HUES64 (cell line): ENCODE measurements around the gene NPL. TPM values are rescaled to one million over a fixed set of nuclear protein-coding genes. Genes with fewer than 3 reads are reported as not detected.

Experiments used
- H3K27ac ChIP-seq: 2 replicates; pipeline ENCODE4 v1.7.0; 2013; ENCODE audit warnings: low read depth, low read length, inconsistent platforms
- H3K27me3 ChIP-seq: 2 replicates; pipeline ENCODE4 v1.6.1; 2013; ENCODE audit warnings: mild to moderate bottlenecking, low read length; ENCODE audit not compliant: insufficient read depth
- H3K36me3 ChIP-seq: 2 replicates; pipeline ENCODE4 v1.6.1; 2013; ENCODE audit warnings: mild to moderate bottlenecking, low read length; ENCODE audit not compliant: insufficient read depth
- H3K4me1 ChIP-seq: 2 replicates; pipeline ENCODE4 v1.6.1; 2013; ENCODE audit warnings: mild to moderate bottlenecking, low read length, moderate library complexity; ENCODE audit not compliant: insufficient read depth
- H3K4me3 ChIP-seq: 2 replicates; pipeline ENCODE4 v1.5.1; 2013; ENCODE audit warnings: mild to moderate bottlenecking, low read length, moderate library complexity
- H3K9ac ChIP-seq: 2 replicates; pipeline ENCODE4 v1.6.1; 2013; ENCODE audit warnings: mild to moderate bottlenecking, low read depth, low read length
- H3K9me3 ChIP-seq: 2 replicates; pipeline ENCODE4 v1.6.1; 2013; ENCODE audit warnings: low read depth, low read length; ENCODE audit not compliant: insufficient read depth
- WGBS: fragments of 150-250, 120-280 bp; methylation state at CpG from one replicate; pipeline ENCODE4 v1.1.7; 2013; ENCODE audit warnings: missing lambda C conversion rate; 5-methylcytosine and 5-hydroxymethylcytosine counted together
- polyA plus RNA-seq, 2 experiments: library from polyadenylated mRNA; stranded (reverse); fragments of 50-300 nt; gene quantifications; one replicate each; pipeline ENCODE4 v1.2.3, GENCODE V29; 2013

Gene NPL, protein sequence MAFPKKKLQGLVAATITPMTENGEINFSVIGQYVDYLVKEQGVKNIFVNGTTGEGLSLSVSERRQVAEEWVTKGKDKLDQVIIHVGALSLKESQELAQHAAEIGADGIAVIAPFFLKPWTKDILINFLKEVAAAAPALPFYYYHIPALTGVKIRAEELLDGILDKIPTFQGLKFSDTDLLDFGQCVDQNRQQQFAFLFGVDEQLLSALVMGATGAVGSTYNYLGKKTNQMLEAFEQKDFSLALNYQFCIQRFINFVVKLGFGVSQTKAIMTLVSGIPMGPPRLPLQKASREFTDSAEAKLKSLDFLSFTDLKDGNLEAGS
- polyA plus RNA-seq (2013, experiment 1 of 2): 1.8 TPM
- 1.9 TPM for polyA plus RNA-seq (2013, experiment 2 of 2)

DNA sequence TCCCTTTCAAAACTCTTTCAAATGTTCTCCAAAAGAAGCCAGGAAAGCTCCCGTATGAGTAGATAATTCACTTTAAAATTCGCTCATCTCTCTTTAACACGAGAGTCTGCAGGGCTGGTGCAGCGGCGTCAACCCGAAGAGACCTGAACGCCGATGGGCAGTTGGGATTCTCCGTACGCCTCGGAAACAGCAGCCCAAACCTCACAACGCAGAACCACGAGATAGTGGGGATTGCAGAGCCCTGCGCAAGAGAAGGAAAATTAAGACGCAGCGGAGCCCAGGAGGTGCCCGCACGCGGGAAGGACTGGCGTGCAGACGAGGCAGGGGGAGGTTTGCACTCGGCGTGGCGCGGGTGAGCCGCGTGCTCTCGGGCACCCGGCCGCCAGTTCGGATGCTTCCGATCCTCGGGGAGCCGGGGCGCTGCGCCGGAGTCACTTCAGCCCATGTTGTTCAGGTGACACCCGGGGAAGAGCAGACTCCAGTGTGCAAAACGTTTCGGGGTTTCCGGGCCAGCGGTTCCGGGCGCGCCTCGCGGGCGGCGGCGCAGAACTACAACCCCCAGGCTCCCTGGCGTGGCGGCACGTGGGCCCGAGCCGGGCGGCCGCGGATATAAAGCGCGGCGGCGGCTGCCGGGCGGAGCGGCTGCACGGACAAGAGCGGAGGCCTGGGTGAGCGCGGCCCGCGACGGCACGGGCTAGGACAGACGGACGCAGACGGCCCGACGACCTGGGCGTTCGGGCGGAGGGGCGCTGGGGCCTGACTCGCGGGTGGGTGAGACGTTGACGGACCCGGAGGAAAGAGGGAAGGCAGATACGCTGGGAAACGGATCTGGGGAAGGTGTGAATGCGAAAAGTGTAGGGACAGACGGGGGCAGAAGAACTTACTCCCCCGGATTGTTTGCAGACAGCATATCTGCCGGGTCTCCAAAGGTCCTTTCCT, at the start of gene NPL:
Gene NPL, plus strand, starts transcription at position 636 of the 939 bp plus-strand sequence. CDS start 4,599 bp downstream, outside the sequence.
- H3K9ac ChIP-seq: peak within 1 kb of the TSS; percentile 72
- H3K27ac ChIP-seq: no peak within 1 kb of the TSS
- WGBS: 2% methylated on average over 93 of the region's 93 CpGs
- no peaks in the 10 kb centered on the region for H3K9me3 ChIP-seq
- no peaks in the 10 kb centered on the region for H3K36me3 ChIP-seq
- peak within 1 kb of the TSS; percentile 62 for H3K4me3 ChIP-seq
- H3K4me1 ChIP-seq: no peaks in the 10 kb centered on the region
- peaks cover 57% of the 10 kb centered on the region for H3K27me3 ChIP-seq

DNA sequence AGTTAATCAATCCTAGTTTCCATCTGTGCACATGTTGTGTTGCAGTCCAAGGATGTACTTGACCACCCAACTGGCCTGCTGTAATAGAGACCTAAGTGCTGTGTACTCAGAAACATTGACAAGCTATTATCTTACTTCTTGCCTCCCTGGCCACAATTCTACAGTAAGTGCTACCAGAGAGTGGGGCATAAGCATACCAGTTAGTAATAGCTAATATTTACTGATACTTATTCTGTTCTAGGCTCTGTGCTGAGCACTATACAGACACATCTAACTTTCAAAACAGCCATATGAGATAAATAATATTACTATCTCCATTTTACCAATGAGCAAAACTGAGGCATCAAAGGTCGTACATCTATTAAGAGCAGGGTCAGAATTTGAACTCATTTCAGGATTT, 49.5 kb upstream of the NPL start:
- H3K9ac ChIP-seq: no peak overlapping the region
- H3K36me3 ChIP-seq: no peaks in the 10 kb centered on the region
- no peaks in the 10 kb centered on the region for H3K4me1 ChIP-seq
- WGBS: 100% methylated on average over 1 of the region's 1 CpG
- H3K4me3 ChIP-seq: no peak overlapping the region
- no peak overlapping the region for H3K27ac ChIP-seq
- peaks cover 9% of the 10 kb centered on the region; the same call in 1 of the 2 replicates for H3K9me3 ChIP-seq
- H3K27me3 ChIP-seq: no peaks in the 10 kb centered on the region

DNA sequence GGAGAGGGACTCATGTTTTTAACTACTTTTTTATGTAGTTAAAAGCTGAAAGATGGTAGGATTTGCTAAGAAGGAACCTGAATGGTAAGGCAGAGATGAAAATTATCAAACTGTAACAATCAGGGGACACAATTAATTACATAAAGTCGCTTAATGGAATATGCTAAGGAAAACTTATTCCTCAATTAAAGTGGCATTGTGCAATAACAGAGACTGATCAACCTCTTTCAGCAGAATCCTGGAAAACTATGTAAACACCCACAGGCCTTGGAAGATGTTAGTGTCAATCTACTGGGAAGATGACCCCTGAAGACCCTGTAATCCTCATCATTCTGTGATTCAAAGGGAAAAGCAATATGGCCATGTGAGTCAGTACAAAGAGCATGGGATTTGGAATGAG, 46.8 kb upstream of the NPL start:
- Histone ChIP-seq H3K9ac (no peak overlapping the region), H3K27ac (no peak overlapping the region), H3K27me3 (no peaks in the 10 kb centered on the region), H3K4me1 (no peaks in the 10 kb centered on the region), H3K9me3 (peaks cover 9% of the 10 kb centered on the region; the same call in 1 of the 2 replicates), H3K4me3 (no peak overlapping the region), H3K36me3 (no peaks in the 10 kb centered on the region)
- no CpG with 5 or more reads among the region's 1 CpG for WGBS

DNA sequence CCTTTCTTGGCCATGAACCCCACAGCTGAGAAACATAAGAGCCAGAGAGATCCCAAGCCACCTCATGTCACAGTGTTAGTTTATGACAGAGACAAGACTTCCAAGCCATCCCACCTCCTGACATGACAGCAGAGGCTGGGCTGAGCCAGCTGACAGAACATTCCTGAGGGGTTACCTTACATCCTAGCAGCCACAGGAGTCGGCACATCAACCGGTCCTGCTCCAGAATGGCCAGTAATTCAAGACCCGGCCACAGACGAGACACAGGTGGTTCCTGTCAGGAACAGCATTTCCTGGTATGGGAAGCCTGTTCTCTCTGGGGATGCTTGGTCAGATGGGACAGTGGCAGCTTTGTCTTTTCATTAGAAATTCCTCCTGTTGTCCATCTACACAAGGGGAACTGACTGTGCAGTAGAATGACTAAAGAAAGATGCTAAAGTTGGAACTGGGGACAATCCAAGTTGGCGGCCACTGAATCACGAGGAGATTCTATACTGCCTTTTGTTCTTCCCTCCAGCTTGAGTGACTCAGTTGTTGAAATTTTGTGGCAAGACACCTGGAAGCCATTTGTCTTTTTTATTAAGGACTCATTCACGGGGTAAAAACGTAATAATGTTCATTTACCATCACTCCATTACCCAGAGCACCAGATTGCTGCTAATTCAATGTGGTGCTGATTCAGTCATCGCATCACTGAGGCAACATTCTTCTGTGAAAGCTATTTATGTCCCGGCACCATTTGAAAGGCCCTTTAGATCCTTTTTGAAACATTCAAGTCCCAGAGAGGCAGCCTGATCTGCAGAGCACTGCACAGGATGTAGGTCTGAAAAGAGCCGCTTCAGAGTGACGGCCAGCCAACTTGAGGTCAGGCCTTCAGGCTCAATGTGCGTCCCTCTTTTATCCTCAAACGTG, 37.2 kb upstream of the NPL start:
- Histone ChIP-seq H3K4me3 (no peak overlapping the region), H3K36me3 (no peaks in the 10 kb centered on the region), H3K9me3 (no peaks in the 10 kb centered on the region), H3K27ac (no peak overlapping the region), H3K4me1 (no peaks in the 10 kb centered on the region), H3K9ac (no peak overlapping the region), H3K27me3 (no peaks in the 10 kb centered on the region)
- WGBS: 92% methylated on average over 14 of the region's 14 CpGs

DNA sequence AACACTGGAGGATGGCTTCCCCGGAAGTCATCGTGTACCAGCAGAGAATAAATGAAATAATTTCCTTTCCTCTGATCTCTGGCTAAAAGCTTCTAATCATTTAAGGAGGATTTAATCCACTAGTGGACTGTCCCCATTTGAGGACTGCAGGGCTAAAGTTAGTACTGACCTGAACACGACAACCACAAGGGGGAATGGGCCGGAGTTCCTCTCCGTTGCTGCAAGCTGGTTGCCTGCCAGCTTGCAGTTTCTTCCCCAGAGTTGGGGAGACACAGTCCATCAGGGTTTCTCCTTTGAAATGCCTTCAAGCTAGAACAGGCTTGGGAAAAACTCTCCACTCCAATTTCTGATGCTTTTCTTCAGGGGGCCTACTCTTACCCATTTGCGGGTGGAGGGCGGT, 35.5 kb upstream of the NPL start:
- no peaks in the 10 kb centered on the region for H3K9me3 ChIP-seq
- H3K9ac ChIP-seq: no peak overlapping the region
- 92% methylated on average over 7 of the region's 7 CpGs for WGBS
- no peaks in the 10 kb centered on the region for H3K36me3 ChIP-seq
- H3K27ac ChIP-seq: no peak overlapping the region
- no peak overlapping the region for H3K4me3 ChIP-seq
- H3K27me3 ChIP-seq: no peaks in the 10 kb centered on the region
- H3K4me1 ChIP-seq: no peaks in the 10 kb centered on the region

DNA sequence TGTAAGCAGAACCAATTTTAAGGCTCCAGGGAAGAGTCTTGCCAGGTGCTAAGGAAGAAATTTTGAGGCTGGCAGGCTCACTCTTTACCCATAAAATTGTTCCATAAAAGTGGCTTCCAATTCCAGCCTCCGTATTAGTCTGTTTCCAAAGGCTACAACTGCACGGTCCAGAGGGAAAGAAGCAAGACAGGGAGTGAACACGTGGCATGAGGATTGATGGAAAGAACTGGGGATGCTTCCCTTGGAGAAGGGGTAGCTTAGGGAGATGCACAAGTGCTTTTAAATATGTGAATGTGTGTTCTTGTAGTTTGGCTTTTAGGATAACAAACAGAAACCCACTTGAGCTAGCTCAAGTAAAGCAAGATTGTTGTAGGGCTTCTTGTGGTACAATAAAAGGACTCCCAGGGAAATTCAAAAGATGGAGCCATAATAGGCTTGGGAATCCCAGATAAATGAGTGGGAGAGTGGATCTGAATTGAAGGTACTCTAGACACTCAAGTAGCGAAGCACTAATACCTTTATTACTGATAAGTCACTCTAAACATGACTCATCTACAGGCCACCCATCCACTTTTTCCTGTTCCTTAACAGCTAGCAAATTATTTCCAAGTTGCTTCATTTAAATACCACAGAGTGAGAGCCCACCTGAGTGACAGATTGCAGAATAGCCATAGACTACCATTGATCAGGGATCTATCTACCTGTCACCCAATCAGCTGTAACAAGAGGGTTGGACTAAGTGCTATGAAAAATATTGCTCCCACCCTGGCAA, 34.8 kb upstream of the NPL start:
- Histone ChIP-seq H3K36me3 (no peaks in the 10 kb centered on the region), H3K27ac (no peak overlapping the region), H3K4me1 (no peaks in the 10 kb centered on the region), H3K4me3 (no peak overlapping the region), H3K9me3 (no peaks in the 10 kb centered on the region), H3K27me3 (no peaks in the 10 kb centered on the region), H3K9ac (no peak overlapping the region)
- WGBS: 85% methylated on average over 4 of the region's 4 CpGs

GRCh38 chr1:182755632-182756031, 33.9 kb upstream of the NPL start:
- Histone ChIP-seq H3K27me3 (no peaks in the 10 kb centered on the region), H3K9me3 (no peaks in the 10 kb centered on the region), H3K4me3 (no peak overlapping the region), H3K36me3 (no peaks in the 10 kb centered on the region), H3K9ac (no peak overlapping the region), H3K27ac (no peak overlapping the region), H3K4me1 (no peaks in the 10 kb centered on the region)

GRCh38 chr1:182756423-182756822, 33.1 kb upstream of the NPL start:
- H3K4me3 ChIP-seq: no peak overlapping the region
- no peaks in the 10 kb centered on the region for H3K27me3 ChIP-seq
- H3K9me3 ChIP-seq: peaks cover 4% of the 10 kb centered on the region; the same call in 1 of the 2 replicates
- H3K4me1 ChIP-seq: no peaks in the 10 kb centered on the region
- no peak overlapping the region for H3K27ac ChIP-seq
- H3K9ac ChIP-seq: no peak overlapping the region
- H3K36me3 ChIP-seq: no peaks in the 10 kb centered on the region

DNA sequence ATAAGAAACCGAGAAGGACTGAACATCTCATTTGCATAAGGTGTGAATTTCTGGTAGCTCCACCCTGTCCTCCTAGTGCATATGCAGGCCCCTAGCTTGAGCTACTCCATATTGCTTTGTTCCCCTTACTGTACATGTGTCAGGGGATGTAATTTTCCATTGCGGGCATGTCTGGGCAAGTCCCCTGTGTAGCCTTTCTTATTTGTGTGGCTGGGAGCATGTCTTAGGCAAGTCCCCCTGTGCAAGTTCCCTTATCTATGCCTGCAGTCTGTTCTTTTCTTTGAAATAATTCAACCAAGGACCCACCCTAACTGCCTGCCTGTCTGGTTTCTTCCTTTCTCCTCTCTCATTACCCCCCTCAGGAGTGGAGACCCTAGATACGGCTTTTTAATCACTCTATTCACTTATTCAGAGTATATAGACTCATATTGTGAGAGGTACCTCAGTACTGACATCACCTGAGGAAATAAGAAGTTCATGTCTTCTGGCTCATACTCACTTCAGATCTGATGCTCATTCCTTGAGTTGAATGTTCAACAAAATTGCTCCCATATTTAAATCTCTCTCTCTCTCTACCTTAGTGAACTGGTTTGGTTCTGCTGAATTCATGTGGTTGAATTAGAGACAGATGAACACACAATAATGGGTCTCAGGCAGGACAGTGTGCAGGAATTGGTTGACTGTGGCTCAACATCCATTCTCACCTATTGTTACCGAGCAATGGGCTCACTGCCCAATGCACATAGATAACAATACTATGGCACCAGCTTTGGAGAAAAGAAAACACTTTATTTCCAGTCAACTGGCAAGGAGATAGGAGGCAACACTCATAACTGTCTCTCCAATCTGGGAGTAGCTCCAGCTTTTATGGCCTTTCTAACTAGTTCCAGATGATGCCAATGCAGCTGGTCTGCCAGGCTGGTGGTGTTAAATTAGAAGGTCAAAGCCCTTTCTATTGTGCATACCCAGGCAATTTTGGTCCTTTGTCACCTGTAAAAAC, 27.9 kb upstream of the NPL start:
- H3K27ac ChIP-seq: no peak overlapping the region
- H3K9ac ChIP-seq: no peak overlapping the region
- H3K4me3 ChIP-seq: no peak overlapping the region
- peaks cover 10% of the 10 kb centered on the region for H3K9me3 ChIP-seq
- WGBS: 89% methylated on average over 4 of the region's 4 CpGs
- H3K27me3 ChIP-seq: no peaks in the 10 kb centered on the region
- H3K36me3 ChIP-seq: no peaks in the 10 kb centered on the region
- no peaks in the 10 kb centered on the region for H3K4me1 ChIP-seq
